Endothelial cell (in vitro differentiated cells): ENCODE data around the gene SLC23A3. TPM values are rescaled to one million over a fixed set of nuclear protein-coding genes. Genes with fewer than 3 reads are reported as not detected.

Experiments used
- DNase-seq: peaks from one replicate; pipeline ENCODE4 v3.0.0; 2021; ENCODE audit warnings: low spot score
- H3K27ac Mint-ChIP-seq: one replicate; pipeline ENCODE4 v1.8.0; 2021; ENCODE audit warnings: mixed read lengths, inconsistent platforms; ENCODE audit not compliant: unreplicated experiment
- H3K27me3 Mint-ChIP-seq: one replicate; pipeline ENCODE4 v1.8.0; 2021; ENCODE audit warnings: mild to moderate bottlenecking, moderate library complexity, mixed read lengths, inconsistent platforms; ENCODE audit not compliant: unreplicated experiment
- H3K36me3 Mint-ChIP-seq: one replicate; pipeline ENCODE4 v1.8.0; 2021; ENCODE audit warnings: mild to moderate bottlenecking, low read depth, mixed read lengths, inconsistent platforms; ENCODE audit not compliant: unreplicated experiment
- H3K4me1 Mint-ChIP-seq: one replicate; pipeline ENCODE4 v1.8.0; 2021; ENCODE audit warnings: mild to moderate bottlenecking, mixed read lengths, inconsistent platforms; ENCODE audit not compliant: unreplicated experiment
- H3K4me3 Mint-ChIP-seq: one replicate; pipeline ENCODE4 v1.8.0; 2021; ENCODE audit warnings: mild to moderate bottlenecking, mixed read lengths, inconsistent platforms; ENCODE audit not compliant: unreplicated experiment
- H3K9me3 Mint-ChIP-seq: one replicate; pipeline ENCODE4 v1.8.0; 2021; ENCODE audit warnings: mixed read lengths, inconsistent platforms; ENCODE audit not compliant: unreplicated experiment
- total RNA-seq: library from RNA; stranded (reverse); fragmentation: NEBNext Ultra II Directional; extraction: Animal tissue kit (Norgen Biotek cat#: 25700); gene quantifications from one replicate; pipeline ENCODE4 v1.2.1, GENCODE V29; 2021; ENCODE audit not compliant: unreplicated experiment
- TF ChIP-seq, protein P1 (sequence below): fragments of 200-600 bp; sonication (generic); IDR thresholded peaks from one replicate; pipeline ENCODE4 v1.5.0; 2021; ENCODE audit warnings: antibody characterized with exemption; ENCODE audit not compliant: unreplicated experiment

The SLC23A3 gene
- total RNA-seq, 1 donor from 2014 or later: 1.7 TPM

DNA sequence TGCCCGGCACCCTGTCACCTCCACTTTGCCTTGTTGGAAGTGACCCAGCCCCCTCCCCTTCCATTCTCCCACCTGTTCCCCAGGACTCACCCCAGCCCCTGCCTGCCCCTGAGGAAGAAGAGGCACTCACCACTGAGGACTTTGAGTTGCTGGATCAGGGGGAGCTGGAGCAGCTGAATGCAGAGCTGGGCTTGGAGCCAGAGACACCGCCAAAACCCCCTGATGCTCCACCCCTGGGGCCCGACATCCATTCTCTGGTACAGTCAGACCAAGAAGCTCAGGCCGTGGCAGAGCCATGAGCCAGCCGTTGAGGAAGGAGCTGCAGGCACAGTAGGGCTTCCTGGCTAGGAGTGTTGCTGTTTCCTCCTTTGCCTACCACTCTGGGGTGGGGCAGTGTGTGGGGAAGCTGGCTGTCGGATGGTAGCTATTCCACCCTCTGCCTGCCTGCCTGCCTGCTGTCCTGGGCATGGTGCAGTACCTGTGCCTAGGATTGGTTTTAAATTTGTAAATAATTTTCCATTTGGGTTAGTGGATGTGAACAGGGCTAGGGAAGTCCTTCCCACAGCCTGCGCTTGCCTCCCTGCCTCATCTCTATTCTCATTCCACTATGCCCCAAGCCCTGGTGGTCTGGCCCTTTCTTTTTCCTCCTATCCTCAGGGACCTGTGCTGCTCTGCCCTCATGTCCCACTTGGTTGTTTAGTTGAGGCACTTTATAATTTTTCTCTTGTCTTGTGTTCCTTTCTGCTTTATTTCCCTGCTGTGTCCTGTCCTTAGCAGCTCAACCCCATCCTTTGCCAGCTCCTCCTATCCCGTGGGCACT lies 12.7 kb upstream of the SLC23A3 start:
- peak overlapping the region; percentile 57 for H3K27ac Mint-ChIP-seq
- peak; percentile 18 for DNase-seq
- no peaks in the 10 kb centered on the region for H3K9me3 Mint-ChIP-seq
- H3K4me3 Mint-ChIP-seq: peak overlapping the region; percentile 77
- peaks cover 37% of the 10 kb centered on the region for H3K36me3 Mint-ChIP-seq
- H3K27me3 Mint-ChIP-seq: peaks cover 15% of the 10 kb centered on the region
- TF ChIP-seq, protein P1, sequence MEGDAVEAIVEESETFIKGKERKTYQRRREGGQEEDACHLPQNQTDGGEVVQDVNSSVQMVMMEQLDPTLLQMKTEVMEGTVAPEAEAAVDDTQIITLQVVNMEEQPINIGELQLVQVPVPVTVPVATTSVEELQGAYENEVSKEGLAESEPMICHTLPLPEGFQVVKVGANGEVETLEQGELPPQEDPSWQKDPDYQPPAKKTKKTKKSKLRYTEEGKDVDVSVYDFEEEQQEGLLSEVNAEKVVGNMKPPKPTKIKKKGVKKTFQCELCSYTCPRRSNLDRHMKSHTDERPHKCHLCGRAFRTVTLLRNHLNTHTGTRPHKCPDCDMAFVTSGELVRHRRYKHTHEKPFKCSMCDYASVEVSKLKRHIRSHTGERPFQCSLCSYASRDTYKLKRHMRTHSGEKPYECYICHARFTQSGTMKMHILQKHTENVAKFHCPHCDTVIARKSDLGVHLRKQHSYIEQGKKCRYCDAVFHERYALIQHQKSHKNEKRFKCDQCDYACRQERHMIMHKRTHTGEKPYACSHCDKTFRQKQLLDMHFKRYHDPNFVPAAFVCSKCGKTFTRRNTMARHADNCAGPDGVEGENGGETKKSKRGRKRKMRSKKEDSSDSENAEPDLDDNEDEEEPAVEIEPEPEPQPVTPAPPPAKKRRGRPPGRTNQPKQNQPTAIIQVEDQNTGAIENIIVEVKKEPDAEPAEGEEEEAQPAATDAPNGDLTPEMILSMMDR: no peak
- H3K4me1 Mint-ChIP-seq: peaks cover 28% of the 10 kb centered on the region

DNA sequence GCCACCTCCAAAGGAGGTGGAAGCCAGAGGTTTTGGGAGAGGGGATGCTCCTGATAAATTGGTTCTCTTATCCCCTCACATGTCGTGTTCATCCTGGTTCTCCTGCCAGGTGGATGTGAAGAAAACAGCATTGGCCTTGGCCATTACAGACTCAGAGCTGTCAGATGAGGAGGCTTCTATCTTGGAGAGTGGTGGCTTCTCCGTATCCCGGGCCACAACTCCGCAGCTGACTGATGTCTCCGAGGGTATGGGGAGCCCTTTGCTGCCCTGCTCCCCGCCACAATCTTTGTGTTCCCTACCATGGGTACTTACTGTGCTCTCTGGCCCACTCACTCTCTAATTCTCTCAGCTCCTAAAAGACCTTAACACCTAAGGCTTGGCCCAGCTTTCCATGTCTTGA lies 11.7 kb upstream of the SLC23A3 start:
- peaks cover 17% of the 10 kb centered on the region for H3K27me3 Mint-ChIP-seq
- no peaks in the 10 kb centered on the region for H3K9me3 Mint-ChIP-seq
- H3K4me3 Mint-ChIP-seq: no peak overlapping the region
- H3K4me1 Mint-ChIP-seq: peaks cover 29% of the 10 kb centered on the region
- no peak for DNase-seq
- peak overlapping the region; percentile 65 for H3K27ac Mint-ChIP-seq
- TF ChIP-seq, protein P1: no peak
- H3K36me3 Mint-ChIP-seq: peaks cover 41% of the 10 kb centered on the region

DNA sequence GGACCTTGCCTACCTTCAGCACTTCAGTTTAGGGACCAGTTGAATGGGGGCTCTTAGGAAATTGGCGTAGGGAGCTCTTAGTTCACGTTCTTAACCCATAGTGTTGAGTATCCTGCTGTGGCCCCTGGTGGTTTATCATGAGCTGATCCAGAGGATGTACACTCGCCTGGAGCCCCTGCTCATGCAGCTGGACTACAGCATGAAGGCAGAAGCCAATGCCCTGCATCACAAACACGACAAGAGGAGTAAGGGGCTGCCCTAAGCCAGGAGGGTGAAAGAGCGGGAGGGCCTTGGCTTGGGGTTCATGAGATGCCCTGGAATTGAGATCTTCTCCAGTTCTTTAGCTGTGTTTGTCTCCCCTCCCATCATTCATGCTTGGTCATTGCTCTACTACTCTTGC lies 11.1 kb upstream of the SLC23A3 start:
- H3K36me3 Mint-ChIP-seq: peaks cover 42% of the 10 kb centered on the region
- H3K27me3 Mint-ChIP-seq: peaks cover 18% of the 10 kb centered on the region
- H3K4me3 Mint-ChIP-seq: no peak overlapping the region
- peaks cover 30% of the 10 kb centered on the region for H3K4me1 Mint-ChIP-seq
- TF ChIP-seq, protein P1: no peak
- no peaks in the 10 kb centered on the region for H3K9me3 Mint-ChIP-seq
- DNase-seq: no peak
- H3K27ac Mint-ChIP-seq: peak overlapping the region; percentile 65

DNA sequence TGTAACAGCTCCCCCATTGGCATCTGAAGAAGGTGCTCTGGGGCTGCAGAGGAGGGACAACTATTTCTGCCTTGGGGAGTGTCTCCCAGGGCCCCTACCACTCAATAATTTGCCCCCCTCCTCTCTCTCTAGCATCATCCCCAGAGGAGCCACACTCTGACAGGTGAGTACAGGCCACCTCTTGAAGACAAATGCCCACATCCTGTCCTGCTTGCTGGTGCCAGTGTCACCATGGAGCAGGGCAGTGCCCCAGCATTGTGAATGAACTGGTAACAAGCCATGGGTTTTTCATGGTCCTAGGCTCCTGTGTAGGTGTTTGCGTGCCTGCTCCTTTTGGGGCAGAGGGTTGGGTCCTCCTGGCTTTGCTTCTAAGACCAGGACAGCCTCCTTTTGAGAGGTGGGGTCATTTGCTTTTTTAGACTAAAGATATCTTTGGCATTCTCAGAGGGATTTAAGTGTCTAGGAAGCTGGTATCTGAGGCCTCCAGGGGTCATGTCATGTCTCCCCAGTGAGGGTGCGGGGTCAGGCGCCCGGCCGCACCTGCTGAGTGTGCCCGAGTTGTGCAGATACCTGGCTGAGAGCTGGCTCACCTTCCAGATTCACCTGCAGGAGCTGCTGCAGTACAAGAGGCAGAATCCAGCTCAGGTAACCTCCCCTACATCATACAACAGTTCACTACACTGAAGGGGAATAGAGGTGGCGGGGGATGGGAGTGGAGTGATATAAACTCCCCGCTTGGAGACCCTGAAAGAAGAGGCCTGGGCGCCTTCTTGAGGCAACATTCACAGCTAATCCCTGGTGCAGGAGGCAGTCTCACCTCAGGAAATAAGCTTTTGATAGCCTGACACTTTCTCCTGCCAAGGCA lies 10.0 kb upstream of the SLC23A3 start:
- Mint-ChIP-seq H3K36me3 (peaks cover 49% of the 10 kb centered on the region), H3K4me1 (peaks cover 41% of the 10 kb centered on the region), H3K9me3 (no peaks in the 10 kb centered on the region), H3K27me3 (peaks cover 19% of the 10 kb centered on the region), H3K4me3 (peak overlapping the region; percentile 94), H3K27ac (peak overlapping the region; percentile 87)
- TF ChIP-seq, protein P1: no peak
- no peak for DNase-seq
